ENCODE results near the gene SLC2A9. TPM values are rescaled to one million over a fixed set of nuclear protein-coding genes. Genes with fewer than 3 reads are reported as not detected.

Gene SLC2A9
- total RNA-seq, 1 experiment from 2014 or later, result 33.3 TPM

- peaks cover 16% of the 10 kb centered on the region for H3K4me1 Mint-ChIP-seq (ENCODE audit: insufficient read depth, unreplicated experiment)
- peaks cover 39% of the 10 kb centered on the region for H3K36me3 Mint-ChIP-seq (ENCODE audit: insufficient read depth, unreplicated experiment)
- DNase-seq (ENCODE audit: unreplicated experiment), result no peak
- H3K9me3 Mint-ChIP-seq (ENCODE audit: unreplicated experiment), result peaks cover 15% of the 10 kb centered on the region
- no peak for TF ChIP-seq CTCF (IDR thresholded peaks at IDR 0.05; ENCODE audit: unreplicated experiment)
- intact Hi-C loops (cut with micrococcal nuclease), result no loop called here
- CTCF ChIA-PET, result interaction anchor here (0.9 kb wide), 2 partner anchors 30 to 38 kb away, joined by 3 to 4 read pairs; no protein-coding TSS in a partner anchor
- POLR2A ChIA-PET, result no interaction called here
- BruUV-seq (replicated peaks), result no TSS peak
- H3K27me3 Mint-ChIP-seq (ENCODE audit: insufficient read depth, unreplicated experiment), result no peaks in the 10 kb centered on the region
- no peak overlapping the region for H3K4me3 Mint-ChIP-seq (ENCODE audit: unreplicated experiment)
- H3K27ac Mint-ChIP-seq (ENCODE audit: low read depth, unreplicated experiment), result no peak overlapping the region
These were observed 45.0 kb downstream of the SLC2A9 start for GRCh38 chr4:9976293-9976692.

GRCh38 chr4:9971711-9972110 is 49.6 kb downstream of the SLC2A9 start:
- Mint-ChIP-seq H3K27ac (ENCODE audit: low read depth, unreplicated experiment) (no peak overlapping the region), H3K27me3 (ENCODE audit: insufficient read depth, unreplicated experiment) (no peaks in the 10 kb centered on the region), H3K4me3 (ENCODE audit: unreplicated experiment) (no peak overlapping the region), H3K36me3 (ENCODE audit: insufficient read depth, unreplicated experiment) (peaks cover 23% of the 10 kb centered on the region), H3K9me3 (ENCODE audit: unreplicated experiment) (peaks cover 7% of the 10 kb centered on the region), H3K4me1 (ENCODE audit: insufficient read depth, unreplicated experiment) (peaks cover 16% of the 10 kb centered on the region)
- no TSS peak for BruUV-seq (replicated peaks)
- POLR2A ChIA-PET, result no interaction called here
- intact Hi-C loops (cut with micrococcal nuclease), result no loop called here
- peak; percentile 38 for DNase-seq (ENCODE audit: unreplicated experiment)
- CTCF ChIA-PET, result interaction anchor here (0.6 to 1.5 kb wide), 6 partner anchors 22 to 813 kb away, joined by 3 to 4 read pairs (median 4); no protein-coding TSS in a partner anchor
- TF ChIP-seq CTCF (IDR thresholded peaks at IDR 0.05; ENCODE audit: unreplicated experiment), result no peak

GRCh38 chr4:9970399-9971011 is 50.8 kb downstream of the SLC2A9 start:
- POLR2A ChIA-PET, result no interaction called here
- no peak for TF ChIP-seq CTCF (IDR thresholded peaks at IDR 0.05; ENCODE audit: unreplicated experiment)

GRCh38 chr4:9969526-9970398 is 51.5 kb downstream of the SLC2A9 start:
- H3K27me3 Mint-ChIP-seq (ENCODE audit: insufficient read depth, unreplicated experiment), result no peaks in the 10 kb centered on the region
- no peak for DNase-seq (ENCODE audit: unreplicated experiment)
- H3K4me3 Mint-ChIP-seq (ENCODE audit: unreplicated experiment), result no peak overlapping the region
- intact Hi-C loops (cut with micrococcal nuclease), result no loop called here
- no peak for TF ChIP-seq CTCF (IDR thresholded peaks at IDR 0.05; ENCODE audit: unreplicated experiment)
- peaks cover 16% of the 10 kb centered on the region for H3K4me1 Mint-ChIP-seq (ENCODE audit: insufficient read depth, unreplicated experiment)
- H3K9me3 Mint-ChIP-seq (ENCODE audit: unreplicated experiment), result peaks cover 7% of the 10 kb centered on the region
- ChIA-PET POLR2A (no interaction called here), CTCF (interaction anchor here (0.7 kb wide), 1 partner anchor 97 kb away, joined by 5 read pairs; no protein-coding TSS in a partner anchor)
- BruUV-seq (replicated peaks), result no TSS peak
- no peak overlapping the region for H3K27ac Mint-ChIP-seq (ENCODE audit: low read depth, unreplicated experiment)
- peaks cover 16% of the 10 kb centered on the region for H3K36me3 Mint-ChIP-seq (ENCODE audit: insufficient read depth, unreplicated experiment)

More at GRCh38 chr4:9970399-9971011, 50.8 kb downstream of the SLC2A9 start:
- DNase-seq (ENCODE audit: unreplicated experiment), result no peak
- no TSS peak for BruUV-seq (replicated peaks)
- H3K4me3 Mint-ChIP-seq (ENCODE audit: unreplicated experiment), result no peak overlapping the region
- H3K27me3 Mint-ChIP-seq (ENCODE audit: insufficient read depth, unreplicated experiment), result no peaks in the 10 kb centered on the region
- peaks cover 23% of the 10 kb centered on the region for H3K36me3 Mint-ChIP-seq (ENCODE audit: insufficient read depth, unreplicated experiment)
- no peak overlapping the region for H3K27ac Mint-ChIP-seq (ENCODE audit: low read depth, unreplicated experiment)
- peaks cover 7% of the 10 kb centered on the region for H3K9me3 Mint-ChIP-seq (ENCODE audit: unreplicated experiment)
- peaks cover 16% of the 10 kb centered on the region for H3K4me1 Mint-ChIP-seq (ENCODE audit: insufficient read depth, unreplicated experiment)
- CTCF ChIA-PET, result interaction anchor here (0.7 to 1.5 kb wide), 3 partner anchors 45 to 98 kb away, joined by 4 to 5 read pairs (median 4); no protein-coding TSS in a partner anchor
- intact Hi-C loops (cut with micrococcal nuclease), result no loop called here

Measured in MCF 10A (cell line).